HG02973 (cell line): ENCODE measurements around the gene HMX1.

Experiments used
- ATAC-seq: cut with Tn5 transposase; IDR thresholded peaks from one replicate; pipeline ENCODE4 v1.9.1; 2021; ENCODE audit warnings: moderate library complexity; ENCODE audit not compliant: unreplicated experiment

Gene HMX1

DNA sequence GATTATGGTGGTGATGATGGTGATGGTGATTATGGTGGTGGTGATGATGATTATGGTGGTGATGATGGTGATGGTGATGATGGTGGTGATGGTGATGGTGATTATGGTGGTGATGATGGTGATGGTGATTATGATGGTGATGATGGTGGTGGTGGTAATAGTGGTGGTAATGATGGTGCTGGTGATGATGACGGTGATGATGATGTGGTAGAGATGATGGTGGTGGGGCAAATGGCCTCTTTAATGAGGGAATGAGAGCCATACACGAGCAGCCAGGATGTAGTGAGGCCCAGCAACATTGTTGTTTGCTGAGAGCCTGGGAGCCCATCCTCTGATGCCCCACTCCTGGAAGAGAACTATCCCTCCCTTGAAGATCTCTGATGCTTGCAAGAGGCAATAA lies 29.0 kb downstream of the HMX1 start:
- ATAC-seq = no peak

DNA sequence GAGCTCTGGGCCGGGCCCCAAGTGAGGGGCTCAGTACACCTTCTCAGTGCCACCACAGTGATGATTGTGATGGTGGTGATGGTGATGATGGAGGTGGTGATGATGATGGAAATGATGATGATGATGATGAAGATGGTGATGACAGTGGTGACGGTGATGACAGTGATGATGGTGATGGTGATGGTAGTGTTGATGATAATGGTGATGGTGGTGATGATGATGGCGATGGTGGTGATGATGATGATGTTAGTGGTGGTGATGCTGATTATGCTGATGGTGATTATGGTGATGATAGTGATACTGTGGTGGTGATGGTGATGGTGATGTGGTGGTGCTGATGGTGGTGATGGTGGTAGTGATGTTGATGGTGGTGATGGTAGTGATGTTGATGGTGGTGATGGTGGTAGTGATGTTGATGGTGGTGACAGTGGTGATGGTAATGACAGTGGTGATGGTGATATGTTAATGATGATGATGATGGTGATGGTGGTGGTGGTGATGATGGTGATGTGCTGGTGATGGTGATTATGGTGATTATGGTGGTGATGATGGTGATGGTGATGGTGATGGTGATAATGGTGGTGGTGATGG lies 29.9 kb downstream of the HMX1 start:
- no peak for ATAC-seq

DNA sequence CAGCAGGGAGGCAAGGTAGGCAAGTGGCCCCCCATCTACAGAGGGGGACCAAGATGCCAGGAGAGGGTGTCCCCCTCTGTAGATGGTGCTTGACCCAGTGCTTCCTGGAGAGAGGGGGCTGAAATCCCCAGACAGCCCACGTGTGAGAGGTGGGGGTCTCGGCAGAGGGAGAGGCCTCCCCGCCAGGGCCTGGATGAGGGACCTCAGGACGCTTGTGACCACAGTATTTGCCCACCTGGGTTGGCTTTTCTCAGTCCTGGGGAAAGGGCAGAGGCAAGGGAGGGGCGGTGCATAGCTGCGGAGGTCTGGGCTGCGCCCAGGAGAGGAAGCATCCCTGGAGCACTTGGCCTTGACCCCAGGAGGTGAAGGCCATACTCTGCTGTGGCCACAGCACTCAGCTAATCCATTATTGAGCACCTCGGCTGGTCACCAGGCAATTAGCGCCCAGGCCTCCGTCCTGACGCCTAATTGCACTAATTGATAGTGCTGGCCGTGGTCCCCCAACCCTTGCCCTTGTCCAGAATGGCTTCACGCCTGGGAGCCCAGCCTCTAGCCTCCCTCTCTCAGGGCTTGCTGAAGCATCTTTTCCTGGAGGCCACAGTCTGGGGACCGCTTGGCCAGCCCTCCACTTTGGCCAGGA lies 30.7 kb downstream of the HMX1 start:
- no peak for ATAC-seq

GRCh38 chr4:8840006-8840793 lies 31.4 kb downstream of the HMX1 start:
- no peak for ATAC-seq

- ATAC-seq = no peak
Measured at GRCh38 chr4:8838961-8839431, 32.6 kb downstream of the HMX1 start.

DNA sequence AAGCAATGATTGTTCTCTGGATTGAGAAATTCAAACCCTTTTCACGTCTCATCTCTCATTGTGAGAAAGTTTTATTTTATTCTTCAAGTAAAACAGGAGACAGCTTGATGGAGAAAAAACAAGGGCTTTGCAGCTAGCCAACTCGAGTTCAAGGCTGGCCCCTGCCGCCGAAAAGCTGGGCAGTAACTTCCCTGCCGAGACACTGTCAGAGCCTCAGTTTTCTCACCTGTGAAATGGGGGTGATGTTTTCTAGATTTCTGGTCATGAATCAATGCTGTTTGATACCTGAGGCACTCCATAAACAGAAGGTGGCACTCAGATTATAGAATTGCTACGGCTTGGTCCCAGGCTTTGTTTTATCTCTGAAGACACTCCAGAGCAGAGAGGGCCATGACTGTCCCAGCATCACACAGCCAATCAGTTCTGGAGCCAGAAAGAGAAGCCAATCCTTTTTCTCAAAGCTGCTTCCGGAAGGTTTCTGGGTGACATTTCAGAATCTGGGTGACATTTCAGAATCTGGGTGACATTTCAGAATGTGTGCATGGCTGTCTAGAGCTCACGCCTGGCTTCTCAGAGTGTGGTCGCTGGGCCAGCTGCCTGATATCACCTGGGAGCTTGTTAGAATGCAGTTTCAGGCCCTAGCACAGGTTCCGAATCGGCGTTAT lies 33.2 kb downstream of the HMX1 start:
- no peak for ATAC-seq

DNA sequence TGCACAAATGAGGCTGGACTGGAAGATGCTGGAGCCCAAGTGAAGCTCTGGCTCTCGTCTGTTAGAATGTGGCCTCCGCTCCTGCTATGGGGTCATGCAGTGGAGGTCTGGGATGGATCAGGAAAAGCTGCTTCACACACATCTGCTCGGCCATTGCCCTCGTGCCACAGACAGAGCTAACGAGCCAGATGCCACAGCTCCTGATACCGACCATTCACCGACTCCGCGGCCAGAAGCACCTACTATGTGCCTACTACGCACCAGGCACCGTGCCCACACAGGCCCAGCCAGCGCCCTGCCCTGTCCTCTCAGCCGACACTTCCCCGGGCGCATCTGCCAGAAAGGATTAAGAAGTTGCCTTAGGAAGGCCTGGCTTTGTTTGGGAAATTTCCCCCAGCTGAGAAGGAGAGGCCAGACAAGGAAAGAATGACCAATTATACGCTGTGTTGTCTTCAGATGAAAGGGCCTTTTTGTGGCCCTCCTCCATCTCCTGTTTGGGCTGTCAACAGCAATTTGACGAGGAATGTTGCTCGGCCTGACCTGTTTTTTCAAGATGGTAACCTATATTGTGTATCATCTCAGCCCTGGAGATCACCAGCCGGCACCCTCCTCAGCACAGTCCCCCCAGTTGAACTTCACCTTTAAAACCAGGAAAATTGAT lies 34.3 kb downstream of the HMX1 start:
- no peak for ATAC-seq

- ATAC-seq = no peak
Measured at GRCh38 chr4:8836664-8837171, 34.9 kb downstream of the HMX1 start.

- ATAC-seq = no peak
Measured at GRCh38 chr4:8835521-8836365, 35.9 kb downstream of the HMX1 start.

GRCh38 chr4:8834681-8835220 lies 36.9 kb downstream of the HMX1 start:
- no peak for ATAC-seq

GRCh38 chr4:8832113-8832915 lies 39.3 kb downstream of the HMX1 start:
- ATAC-seq = no peak

- ATAC-seq = no peak
Measured at GRCh38 chr4:8831221-8832112, 40.2 kb downstream of the HMX1 start.

DNA sequence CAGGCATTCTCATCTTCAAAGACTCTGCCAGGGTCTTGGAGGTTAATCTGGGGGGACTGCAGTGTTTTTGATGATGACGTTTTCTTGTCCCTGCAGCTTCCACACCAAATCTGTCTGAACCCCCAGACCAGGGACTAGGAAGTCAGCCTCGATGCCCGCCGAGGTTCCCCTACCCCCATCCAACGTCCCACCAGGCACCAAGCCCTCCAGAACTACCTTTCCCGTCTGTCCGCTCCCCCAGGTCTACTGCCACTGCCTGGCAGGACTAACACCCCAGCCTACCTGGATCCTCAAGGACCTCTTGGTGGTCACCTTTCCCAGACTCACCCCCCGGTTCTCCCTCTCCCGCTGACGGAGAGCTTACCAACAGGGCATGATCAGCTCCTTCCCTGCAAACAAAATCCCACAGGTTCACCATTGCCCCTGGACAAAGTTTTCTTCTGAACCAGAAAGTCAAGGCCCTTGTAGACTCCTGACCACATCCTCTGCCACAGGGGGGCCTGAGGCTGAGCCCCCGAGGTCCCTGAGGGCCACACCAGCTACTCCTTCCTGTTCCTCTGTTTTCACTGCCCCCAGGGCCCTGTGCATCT lies 40.9 kb downstream of the HMX1 start:
- ATAC-seq = no peak

- ATAC-seq = no peak
Measured at GRCh38 chr4:8830056-8830455, 41.6 kb downstream of the HMX1 start.

DNA sequence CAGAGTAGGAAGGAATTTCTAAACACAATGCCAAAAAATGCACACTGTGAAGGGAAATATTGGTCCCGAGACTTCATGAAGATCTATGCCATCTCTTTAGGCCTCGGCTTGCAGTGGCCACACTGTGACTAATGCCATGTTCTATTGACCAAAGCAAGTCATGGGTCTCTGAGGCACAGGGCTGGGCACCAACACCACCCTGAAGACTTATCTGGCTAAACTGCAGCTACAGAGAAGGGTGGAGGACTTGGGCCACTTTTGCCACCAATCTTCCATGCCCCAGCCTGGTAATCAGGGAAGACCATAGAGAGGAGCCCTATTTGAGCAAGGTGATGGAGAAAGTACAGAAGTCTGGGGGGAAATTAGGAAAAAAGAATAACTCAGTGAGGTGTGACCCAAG lies 42.1 kb downstream of the HMX1 start:
- no peak for ATAC-seq

DNA sequence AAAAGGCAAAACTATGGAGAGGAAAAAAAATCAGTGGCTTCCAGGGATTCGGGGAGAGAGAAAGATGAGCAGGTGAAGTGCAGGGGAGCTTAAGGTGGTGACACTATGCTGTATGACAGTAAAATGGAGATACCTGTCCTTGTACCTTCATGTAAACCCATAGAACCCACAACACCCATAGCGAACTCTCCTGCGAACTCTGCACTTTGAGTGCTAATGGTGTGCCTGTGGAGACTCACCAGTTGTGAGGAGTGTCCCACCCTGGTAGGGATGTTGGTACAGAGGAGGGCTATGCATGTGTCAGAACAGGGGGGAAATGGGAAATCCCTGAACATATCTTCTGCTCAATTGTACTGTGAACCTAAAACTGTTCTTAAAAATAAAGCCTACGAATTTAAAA lies 42.8 kb downstream of the HMX1 start:
- ATAC-seq = no peak

DNA sequence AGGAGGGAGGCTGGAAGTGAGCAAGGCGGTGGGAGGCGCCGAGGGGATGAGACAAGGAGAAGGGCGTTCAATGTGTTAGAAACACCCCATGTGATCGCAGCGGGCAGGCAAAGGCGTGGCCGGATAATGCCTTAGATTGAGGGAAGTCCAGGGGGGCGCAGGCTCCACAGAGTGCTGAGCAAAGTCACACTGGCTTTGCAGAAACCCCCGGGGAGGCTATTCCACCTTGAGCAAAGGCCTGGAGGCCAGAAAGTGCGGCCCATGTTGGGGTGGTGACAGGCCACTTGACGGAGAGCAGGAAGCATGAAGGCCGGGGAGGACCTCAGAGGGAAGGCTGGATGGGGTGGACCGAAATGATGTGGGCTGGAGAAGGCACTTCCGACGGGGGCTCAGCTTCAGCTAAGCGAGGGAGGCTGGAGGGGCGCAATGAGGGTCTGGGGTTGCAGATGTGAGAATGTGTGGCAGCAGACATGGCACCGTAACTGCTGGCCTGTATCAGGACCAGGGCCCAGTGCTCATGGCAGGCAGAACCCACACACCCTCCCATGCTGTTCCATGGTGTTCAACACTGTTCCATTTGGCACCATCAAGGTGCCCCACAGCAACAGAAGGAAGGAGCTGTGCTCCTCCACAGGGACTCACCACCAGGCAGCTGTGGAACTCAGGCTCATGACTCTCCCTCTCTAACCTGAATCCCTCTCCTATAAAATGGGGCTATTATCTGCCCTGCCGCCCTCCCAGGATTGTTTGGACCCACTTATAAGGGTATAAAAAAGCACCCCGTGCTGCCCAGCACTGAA lies 50.3 kb downstream of the HMX1 start:
- no peak for ATAC-seq
